ENCODE measurements around the gene CUTA. TPM values are rescaled to one million over a fixed set of nuclear protein-coding genes. Genes with fewer than 3 reads are reported as not detected.

The CUTA gene
- polyA plus RNA-seq, 1 of the 3 experiments (the other 2 are of a cell fraction) = 444 TPM

DNA sequence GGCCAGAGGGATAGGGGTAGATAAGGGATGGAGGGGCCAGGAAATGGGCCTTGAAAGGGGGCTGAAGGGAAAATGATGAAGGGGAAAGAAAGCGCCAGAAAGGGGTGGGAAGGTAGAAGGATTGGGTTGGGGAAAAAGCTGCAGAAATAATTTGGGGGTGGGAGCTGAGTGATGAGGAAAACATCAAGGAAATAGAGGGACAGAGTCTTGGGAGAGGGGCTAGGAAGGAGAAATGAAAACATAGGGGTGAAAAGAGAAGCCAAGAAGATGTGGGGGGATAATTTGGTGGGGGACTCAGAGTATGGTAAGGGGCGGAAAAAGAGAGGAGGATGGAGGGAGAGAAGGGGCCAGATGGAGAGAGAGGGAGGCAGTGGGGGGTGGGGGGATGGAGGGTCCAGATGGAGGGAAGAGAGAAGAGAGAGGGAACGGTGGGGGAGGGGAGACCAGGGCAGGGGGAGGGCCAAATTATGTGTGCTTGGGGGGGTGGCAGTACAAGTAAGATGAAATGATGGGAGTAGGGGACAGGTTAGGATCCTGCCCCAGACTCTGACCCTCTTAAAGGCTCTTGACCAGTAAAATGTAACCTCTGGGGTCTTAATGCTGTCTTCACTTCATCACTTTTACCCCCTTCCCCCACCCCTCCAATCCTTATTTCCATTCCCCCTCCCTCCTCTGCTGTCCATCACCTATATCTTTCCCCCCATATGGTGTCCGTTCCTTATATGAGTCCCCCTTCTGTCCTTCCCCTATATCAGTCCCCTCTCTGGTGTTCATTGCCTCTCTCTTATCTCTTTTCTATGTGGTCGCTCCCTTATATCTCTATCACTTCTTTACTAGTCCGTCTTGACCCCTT lies 2.8 kb upstream of the CUTA start:
- Histone ChIP-seq H3K9ac (no peak overlapping the region), H2AFZ (ENCODE audit: low read depth) (no peak overlapping the region), H3K36me3 (replicated peaks in 1 of 2; ENCODE audit: control insufficient read depth in 1 of 2, insufficient read depth in 2 of 2, low read length in 1 of 2) (peaks cover under 1 to 9% of the 10 kb centered on the region in 2 experiments), H3K4me2 (no peak overlapping the region), H3F3A (replicated peaks; ENCODE audit: insufficient read depth) (peaks cover 23% of the 10 kb centered on the region), H4K20me1 (ENCODE audit: insufficient read depth) (0 out of 2 replicates have a peak, but pooled peaks cover 2% of the 10 kb centered on the region), H3K27ac (ENCODE audit: low read depth in 2 of 2, low read length in 1 of 2) (peak overlapping the region in 1 of 2 experiments; percentile 94; a peak in 1 of 4 replicates), H3K9me3 (no peaks in the 10 kb centered on the region), H3K4me3 (ENCODE audit: low read depth in 2 of 2, low read length in 1 of 2) (peak overlapping the region in 1 of 2 experiments; percentile 43; a peak in 3 of 4 replicates), H3K79me2 (ENCODE audit: insufficient read depth) (peaks cover 21% of the 10 kb centered on the region), H3K27me3 (ENCODE audit: insufficient read depth) (no peaks in the 10 kb centered on the region), H3K4me1 (ENCODE audit: control insufficient read depth in 1 of 2, insufficient read depth in 2 of 2, low read depth in 1 of 2, low read length in 1 of 2) (peaks cover 29 to 43% of the 10 kb centered on the region in 2 experiments), H3K9me2 (no peaks in the 10 kb centered on the region)
- ChIA-PET CTCF (no interaction called here), POLR2A (no interaction called here)
- WGBS (ENCODE audit: low lambda C conversion rate) = 77% methylated on average over 6 of the region's 6 CpGs
- no peak for TF ChIP-seq TCF12 (IDR thresholded peaks at IDR 0.05)
- TF ChIP-seq, protein P1, sequence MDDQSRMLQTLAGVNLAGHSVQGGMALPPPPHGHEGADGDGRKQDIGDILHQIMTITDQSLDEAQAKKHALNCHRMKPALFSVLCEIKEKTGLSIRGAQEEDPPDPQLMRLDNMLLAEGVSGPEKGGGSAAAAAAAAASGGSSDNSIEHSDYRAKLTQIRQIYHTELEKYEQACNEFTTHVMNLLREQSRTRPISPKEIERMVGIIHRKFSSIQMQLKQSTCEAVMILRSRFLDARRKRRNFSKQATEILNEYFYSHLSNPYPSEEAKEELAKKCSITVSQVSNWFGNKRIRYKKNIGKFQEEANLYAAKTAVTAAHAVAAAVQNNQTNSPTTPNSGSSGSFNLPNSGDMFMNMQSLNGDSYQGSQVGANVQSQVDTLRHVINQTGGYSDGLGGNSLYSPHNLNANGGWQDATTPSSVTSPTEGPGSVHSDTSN (IDR thresholded peaks at IDR 0.05) = no peak
- no peak for TF ChIP-seq CHD2 (IDR thresholded peaks at IDR 0.05; ENCODE audit: low read length, partially characterized antibody)
- peak; percentile 36; the same call in 1 of the 2 replicates for TF ChIP-seq GABPA (IDR thresholded peaks at IDR 0.05; ENCODE audit: low read depth)
- DNase-seq = no peak

DNA sequence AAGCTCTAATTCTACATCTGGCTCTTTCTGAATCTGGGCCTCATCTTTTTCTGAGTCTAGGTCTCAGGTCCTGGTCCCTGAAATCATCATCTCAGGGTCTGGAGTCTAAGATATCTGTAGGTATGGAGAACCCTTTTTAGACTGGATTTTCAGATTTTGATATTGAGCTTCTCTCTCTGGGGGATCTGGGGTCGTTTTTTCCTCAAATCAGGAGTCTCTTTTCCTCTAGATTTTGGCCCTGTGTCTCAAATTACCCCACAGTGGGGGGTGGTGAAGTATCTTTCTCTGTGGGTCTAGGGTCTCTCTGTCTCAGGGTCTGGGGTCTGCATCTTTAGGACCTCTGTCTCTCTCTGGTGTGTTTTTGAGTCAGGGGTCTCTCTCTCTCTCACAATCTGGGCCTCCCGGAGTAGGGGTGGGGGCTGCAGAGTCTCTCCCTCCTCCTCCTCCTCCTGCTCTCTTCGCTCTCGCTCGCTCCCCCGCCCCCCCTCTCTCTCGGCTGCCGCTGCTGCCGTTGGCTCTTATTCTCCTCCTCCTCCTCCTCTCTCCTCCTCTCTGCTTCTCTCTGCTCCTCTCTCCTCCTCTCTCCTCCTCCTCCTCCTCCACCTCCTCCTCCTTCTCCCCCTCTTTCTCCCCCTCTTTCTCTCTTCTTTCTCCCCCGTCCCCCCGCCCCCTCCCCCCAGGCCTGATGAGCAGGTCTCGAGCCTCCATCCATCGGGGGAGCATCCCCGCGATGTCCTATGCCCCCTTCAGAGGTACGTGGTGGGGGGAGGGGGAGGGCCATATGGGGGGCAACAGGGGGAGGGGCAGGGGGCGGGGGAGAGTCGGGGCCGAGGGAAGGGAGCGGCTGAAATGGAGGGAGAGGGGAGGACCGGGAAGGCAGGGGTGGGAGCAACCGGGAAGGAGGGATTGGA lies 1.9 kb upstream of the CUTA start, which contains the start of gene SYNGAP1:
Gene SYNGAP1, plus strand, starts transcription at position 486 of the 911 bp plus-strand sequence. Its CDS starts 200 bp downstream, at position 686.
- WGBS (ENCODE audit: low lambda C conversion rate) = 35% methylated on average over 22 of the region's 22 CpGs
- H3K4me1 ChIP-seq (ENCODE audit: control insufficient read depth in 1 of 2, insufficient read depth in 2 of 2, low read depth in 1 of 2, low read length in 1 of 2) = peaks cover 29 to 48% of the 10 kb centered on the region in 2 experiments

More for the DNA sequence above, 1.9 kb upstream of the CUTA start, which contains the start of gene SYNGAP1:
- H2AFZ ChIP-seq (ENCODE audit: low read depth) = peak within 1 kb of the TSS; percentile 56; the same call in 1 of the 2 replicates
- no peaks in the 10 kb centered on the region for H3K27me3 ChIP-seq (ENCODE audit: insufficient read depth)
- H3K27ac ChIP-seq (ENCODE audit: low read depth in 2 of 2, low read length in 1 of 2) = peak within 1 kb of the TSS; percentile 84 to 94
- POLR2A ChIA-PET = no interaction called here
- peak within 1 kb of the TSS; percentile 11 to 43 for H3K4me3 ChIP-seq (ENCODE audit: low read depth in 2 of 2, low read length in 1 of 2)
- H3K36me3 ChIP-seq (replicated peaks in 1 of 2; ENCODE audit: control insufficient read depth in 1 of 2, insufficient read depth in 2 of 2, low read length in 1 of 2) = peaks cover 7 to 18% of the 10 kb centered on the region in 2 experiments
- H3K79me2 ChIP-seq (ENCODE audit: insufficient read depth) = peaks cover 30% of the 10 kb centered on the region
- H3K9me3 ChIP-seq = no peaks in the 10 kb centered on the region
- H4K20me1 ChIP-seq (ENCODE audit: insufficient read depth) = 0 out of 2 replicates have a peak, but pooled peaks cover 5% of the 10 kb centered on the region
- CTCF ChIA-PET = interaction anchor here (0.8 to 2.4 kb wide), 4 partner anchors 9 to 281 kb away, joined by 3 to 12 read pairs (median 5); no protein-coding TSS in a partner anchor
- peaks cover 16% of the 10 kb centered on the region for H3F3A ChIP-seq (replicated peaks; ENCODE audit: insufficient read depth)
- H3K4me2 ChIP-seq = peak within 1 kb of the TSS; percentile 82
- TF ChIP-seq POLR2AphosphoS5 (IDR thresholded peaks at IDR 0.05; ENCODE audit: low read depth, low read length) (no peak), EZH2phosphoT487 (IDR thresholded peaks at IDR 0.05; ENCODE audit: borderline replicate concordance, low read depth) (no peak), EP300 (IDR thresholded peaks at IDR 0.05; ENCODE audit: borderline replicate concordance in 1 of 2, low read depth in 1 of 2, low read length in 1 of 2) (no peak), TCF12 (IDR thresholded peaks at IDR 0.05) (no peak), NFIC (IDR thresholded peaks at IDR 0.05; ENCODE audit: borderline replicate concordance) (no peak), RXRA (IDR thresholded peaks at IDR 0.05; ENCODE audit: borderline replicate concordance, low read depth) (no peak), ELF1 (IDR thresholded peaks at IDR 0.05) (no peak), YY1 (IDR thresholded peaks at IDR 0.05; ENCODE audit: low read depth) (no peak), GABPA (IDR thresholded peaks at IDR 0.05; ENCODE audit: low read depth) (no peak)
- peak; percentile 67 for DNase-seq
- no peaks in the 10 kb centered on the region for H3K9me2 ChIP-seq
- H3K9ac ChIP-seq = peak within 1 kb of the TSS; percentile 38

Data from SK-N-SH (cell line).